Activated CD8-positive, alpha-beta memory T cell treated with anti-CD3 and anti-CD28 coated beads, Interleukin-2, amount 50 U/mL, for 24 hours (primary cell): ENCODE data around the gene ALG14.
"Not testable (repeated sequence)": the region's sequence is repeated elsewhere in the genome, so short reads cannot be mapped to it uniquely, and the experiment has no call there.

Experiments
- DNase-seq: peaks from one replicate; pipeline ENCODE4 v3.0.0-alpha.2; 2020; ENCODE audit errors: extremely low read depth

Gene ALG14, protein sequence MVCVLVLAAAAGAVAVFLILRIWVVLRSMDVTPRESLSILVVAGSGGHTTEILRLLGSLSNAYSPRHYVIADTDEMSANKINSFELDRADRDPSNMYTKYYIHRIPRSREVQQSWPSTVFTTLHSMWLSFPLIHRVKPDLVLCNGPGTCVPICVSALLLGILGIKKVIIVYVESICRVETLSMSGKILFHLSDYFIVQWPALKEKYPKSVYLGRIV

DNA sequence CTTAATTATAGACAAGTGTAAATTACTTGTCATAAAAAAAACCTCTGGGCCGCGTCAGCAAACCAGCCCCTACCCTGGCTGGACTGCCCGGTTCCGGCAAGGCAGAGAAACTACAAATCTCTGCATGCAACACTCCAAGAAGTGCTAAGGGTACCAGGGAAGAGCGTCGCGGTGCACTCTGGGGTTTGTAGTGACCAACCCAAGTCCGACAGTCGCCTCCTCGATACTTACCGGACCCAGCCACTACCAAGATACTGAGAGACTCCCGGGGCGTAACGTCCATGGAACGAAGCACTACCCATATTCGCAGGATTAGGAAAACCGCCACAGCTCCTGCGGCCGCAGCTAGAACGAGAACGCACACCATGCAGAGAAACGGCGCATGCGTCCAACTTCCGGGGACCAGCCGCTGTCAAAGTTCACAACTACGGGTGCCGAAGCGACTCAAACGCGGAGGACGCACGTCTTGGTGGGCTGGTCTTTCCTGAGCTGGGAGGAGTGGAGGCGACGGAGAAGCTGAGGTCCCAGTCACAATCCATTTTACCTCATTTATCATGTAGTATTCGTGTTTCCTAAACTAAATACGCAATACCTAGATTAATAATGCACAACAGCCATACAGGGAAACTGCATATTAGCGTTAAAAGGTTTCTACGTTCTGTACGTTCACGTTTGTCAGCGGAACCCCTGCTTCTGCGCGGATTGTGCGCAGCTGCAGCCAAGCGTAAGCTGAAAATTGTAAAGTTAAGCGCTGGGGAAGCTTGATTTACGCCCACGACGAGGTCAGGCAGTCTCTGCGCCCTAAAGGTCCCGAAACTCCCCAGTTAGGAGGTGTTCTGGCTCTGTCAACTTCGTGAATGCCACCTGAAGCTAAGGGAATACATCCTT is at the start of gene ALG14:
Gene ALG14 (minus strand): TSS at position 420 of the 888 bp plus-strand sequence. CDS start 53 bp downstream, at position 367.
- peak; percentile 87 for DNase-seq

DNA sequence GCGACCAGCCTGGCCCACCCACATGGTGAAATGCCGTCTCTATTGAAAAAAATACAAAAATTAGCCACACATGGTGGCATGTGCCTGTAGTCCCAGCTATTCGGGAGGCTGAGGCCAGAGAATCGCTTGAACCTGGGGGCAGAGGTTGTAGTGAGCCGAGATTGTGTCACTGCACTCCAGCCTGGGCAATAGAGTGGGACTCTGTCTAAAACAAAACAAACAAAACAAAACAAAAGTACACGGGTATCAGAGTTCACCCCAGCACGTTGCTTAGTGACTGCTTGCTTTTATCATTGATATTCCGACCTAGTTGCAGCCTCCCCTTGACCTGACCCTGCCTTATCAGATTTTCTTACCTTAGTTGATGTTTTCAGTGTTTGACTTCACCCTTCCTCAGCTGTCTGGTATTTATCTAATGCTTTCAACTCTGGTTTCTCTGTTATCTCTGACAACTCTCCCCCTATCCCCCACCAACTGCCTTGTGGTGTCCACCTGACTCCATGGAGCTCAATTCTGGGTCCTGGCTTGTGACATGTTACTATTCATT is 49.5 kb upstream of the ALG14 start:
- no peak for DNase-seq

DNA sequence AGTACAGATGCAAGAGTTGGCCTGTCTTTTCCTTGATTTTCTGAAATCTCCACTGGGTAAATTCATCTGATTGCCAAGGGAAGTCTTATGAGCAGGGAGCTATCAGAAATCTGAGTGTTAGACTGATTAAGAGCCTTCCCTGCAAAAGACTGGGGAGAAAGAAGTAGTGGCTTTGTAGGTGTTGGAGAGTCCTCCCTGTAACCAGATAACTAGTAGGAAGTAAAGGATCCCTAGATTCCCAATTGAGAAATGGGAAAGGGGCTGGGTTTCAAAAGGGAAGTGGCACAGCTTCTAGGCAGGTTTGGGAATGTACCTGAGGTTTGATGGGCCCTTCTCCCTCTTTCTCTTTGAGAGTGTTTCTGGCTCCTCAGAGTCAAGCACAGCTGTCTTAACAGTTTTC is 46.5 kb upstream of the ALG14 start:
- no peak for DNase-seq

DNA sequence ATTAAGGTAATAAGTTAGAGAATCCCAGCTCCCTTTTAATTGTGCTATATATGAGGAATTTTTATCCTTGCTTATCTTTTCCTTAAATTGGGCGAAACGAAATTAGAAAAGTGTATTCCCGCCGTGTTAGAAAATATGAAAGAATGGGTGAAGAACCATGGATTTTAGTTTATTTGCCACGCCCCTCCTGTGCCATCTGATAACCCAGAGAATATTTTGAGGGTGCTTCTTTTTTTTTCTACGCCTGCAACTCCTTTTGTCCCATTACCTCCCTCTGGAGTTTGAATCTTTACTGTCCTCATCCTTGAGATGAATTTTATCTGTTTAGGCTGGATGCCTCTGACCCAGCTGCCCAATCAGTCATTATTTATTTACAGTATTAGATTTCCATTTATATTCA is 46.0 kb upstream of the ALG14 start:
- no peak for DNase-seq

DNA sequence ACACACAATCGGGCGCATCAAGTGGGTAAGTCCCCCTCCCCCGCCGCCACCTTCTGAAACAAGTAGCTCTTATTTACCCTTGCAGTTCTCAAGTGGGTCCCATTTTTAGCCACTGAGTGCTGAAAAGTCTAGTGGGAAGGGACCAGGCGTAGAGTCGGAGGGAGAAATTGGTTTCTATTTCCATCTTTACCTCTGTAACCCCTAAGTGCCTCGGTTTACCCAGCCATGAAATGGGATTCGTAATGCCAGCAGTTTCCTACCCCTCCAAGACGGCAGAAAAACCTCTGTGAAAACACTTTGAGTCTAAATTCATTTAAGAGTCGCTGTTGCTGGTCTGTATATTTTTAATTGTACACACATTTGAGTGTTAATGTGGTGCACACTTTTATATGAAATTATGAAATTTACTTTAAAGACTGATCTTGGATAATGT is 45.3 kb upstream of the ALG14 start:
- DNase-seq = no peak

DNA sequence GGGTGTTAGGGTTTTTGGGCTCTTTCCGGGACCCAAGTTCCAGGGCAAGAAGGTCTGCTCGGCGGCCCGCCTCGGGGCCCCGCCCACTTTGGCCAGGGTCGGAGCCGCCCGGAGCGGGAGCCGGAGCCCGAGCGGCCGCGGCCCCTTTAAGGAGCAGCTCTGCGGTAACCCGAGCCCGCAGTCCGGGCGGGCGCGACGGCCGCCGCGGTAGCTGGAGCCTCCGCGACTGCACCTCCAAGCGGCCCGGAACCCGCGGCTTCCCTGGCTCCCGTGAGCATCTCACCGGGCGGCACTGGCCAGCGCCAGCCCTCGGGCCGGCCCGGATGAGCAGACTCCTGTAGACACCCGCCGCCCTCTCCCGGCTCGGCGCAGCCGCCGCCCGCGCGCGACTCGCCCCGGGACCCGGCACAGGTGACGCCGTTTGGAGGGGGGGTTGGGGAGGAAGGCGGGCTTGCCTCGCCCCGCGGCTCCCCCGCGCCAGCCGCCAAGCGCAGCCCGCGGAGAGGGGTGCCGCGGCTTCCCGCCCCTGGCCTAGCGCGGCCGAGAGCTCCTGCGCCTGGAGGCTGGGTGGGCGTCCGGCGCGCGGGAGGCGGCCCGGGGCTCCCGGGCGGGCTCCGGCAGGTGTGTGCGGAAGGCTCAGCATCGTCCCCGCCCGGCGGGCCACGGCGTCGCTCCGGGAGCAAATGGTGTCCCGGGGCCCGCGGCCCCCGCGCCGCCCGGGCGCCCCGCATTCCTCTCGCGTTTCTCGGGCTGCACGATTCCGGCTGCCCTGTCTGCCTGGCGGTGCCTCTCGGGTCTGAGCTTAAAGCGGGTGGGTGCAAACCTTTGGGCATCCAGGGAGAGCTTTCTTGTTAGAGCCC is 44.7 kb upstream of the ALG14 start, which contains the start of gene TLCD4:
Gene TLCD4 (plus strand): TSS at position 149 of the 860 bp plus-strand sequence. CDS start 26,547 bp downstream, outside the sequence.
- DNase-seq = no peak

DNA sequence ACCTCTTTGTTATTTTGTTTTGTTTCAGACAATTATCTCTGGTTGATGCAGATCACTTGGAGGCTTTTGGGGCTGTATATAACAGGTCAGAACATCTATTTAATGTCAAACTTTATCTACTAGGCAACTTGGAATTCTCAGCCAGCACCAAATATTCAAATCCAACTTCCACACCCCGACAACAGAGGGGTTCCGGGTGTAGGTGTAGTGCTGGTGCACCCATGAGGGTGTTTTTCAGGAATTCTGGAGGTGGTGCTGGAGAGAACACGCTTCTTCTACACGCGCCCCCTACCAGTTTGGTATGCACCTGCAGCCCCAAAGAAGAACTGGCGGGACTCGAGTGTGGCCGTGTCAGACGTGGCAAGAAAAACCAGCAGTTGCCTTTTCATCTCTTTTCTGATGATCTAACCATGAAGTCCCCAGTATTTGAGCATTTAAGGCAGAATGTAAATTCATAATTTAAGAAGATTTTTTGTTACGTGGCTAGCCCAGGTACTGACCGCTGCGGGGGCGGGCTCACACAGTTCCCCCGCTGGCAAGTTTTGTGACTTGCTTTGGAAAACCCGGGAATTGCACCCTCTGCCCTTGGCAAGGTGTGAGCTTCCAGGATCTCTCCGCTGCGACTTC is 43.9 kb upstream of the ALG14 start:
- no peak for DNase-seq

DNA sequence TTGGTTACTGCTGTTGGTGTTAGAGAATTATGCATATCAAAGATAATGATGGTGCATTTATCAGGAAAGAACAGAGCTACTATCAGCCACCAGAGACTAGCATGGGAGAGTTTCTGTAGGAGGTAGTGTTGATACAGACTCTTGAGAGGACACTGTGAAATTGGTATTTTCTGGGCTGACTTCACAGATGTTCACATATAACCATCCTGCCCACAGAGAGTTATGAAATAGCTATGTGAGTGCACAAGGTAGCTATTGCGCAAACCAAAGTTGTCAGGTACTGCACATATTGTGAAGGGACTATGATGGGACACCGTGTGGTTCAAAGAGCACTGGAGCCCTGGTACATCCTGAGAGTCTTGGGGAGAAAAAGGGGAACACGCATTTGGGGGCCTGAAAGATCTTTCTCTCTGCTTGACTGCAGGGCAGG is 43.0 kb upstream of the ALG14 start:
- no peak for DNase-seq

DNA sequence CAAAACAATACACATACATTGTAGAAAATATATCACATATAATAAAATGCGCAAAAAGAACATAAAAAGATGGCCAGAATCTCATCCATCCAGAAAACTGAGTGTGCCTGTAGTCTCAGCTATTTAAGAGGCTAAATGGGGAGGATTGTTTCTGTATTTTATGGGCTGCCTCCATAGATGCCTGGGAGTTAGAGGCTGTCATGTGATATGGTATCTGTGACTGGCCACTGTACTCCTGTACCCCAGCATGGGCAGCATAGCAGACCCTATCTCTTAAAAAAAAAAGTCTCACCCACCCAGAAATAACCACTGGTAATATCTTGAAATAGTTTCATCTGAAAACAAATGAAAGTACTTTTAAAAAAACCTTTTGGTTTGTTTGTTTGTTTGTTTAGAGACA is 40.9 kb upstream of the ALG14 start:
- DNase-seq = no peak

DNA sequence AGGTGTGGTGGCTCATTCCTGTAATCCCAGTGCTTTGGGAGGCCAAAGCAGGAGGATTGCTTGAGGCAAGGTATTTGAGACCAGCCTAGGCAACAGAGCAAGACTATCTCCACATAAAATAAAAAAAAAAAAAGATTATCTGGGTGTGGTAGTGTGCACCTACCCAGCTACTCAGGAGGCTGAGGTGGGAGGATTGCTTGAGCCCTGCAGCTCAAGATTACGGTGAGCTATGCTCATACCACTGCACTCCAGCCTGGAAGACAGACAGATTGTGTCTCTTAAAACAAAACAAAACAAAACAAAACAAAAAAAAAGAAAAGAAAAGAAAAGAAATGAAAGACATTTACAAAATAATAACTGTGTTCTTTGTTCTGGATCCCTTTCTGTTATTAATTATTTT is 38.3 kb upstream of the ALG14 start:
- DNase-seq = no peak

DNA sequence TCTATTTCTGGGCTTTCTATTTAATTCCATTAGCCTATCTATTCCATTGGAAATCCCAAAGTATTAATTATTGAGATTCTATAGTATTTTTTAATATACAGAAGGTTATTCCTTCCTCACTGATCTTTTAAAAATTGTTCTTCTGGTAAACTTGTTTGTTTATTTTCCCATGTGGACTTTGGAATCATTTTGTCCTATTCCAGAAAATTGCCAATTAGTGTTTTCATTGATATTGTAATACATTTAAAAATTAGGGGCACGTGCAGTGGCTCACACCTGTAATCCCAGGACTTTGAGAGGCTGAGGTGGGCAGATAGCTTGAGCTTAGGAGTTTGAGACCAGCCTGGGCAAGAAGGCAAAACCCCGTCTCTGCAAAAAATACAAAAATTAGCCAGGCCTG is 36.0 kb upstream of the ALG14 start:
- no peak for DNase-seq

DNA sequence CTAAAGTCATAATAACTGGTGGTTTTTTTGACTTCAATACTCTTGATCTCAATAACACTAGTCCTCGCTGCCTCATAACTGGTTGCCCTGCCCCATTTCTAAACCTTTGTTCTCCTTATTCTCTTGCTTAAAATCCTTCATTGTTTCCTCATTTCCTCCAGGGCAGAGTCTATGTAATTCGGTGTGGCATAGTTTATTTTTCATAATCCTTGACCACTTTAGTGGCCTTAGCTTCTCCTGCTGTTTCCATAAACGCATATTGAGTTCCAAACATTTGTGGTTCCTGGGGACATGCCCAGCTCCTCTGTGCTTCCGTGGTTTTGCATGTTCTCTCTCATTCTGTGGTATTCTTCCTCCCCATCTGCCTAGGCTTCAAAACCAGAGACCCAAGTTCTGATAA is 25.4 kb upstream of the ALG14 start:
- DNase-seq = no peak

DNA sequence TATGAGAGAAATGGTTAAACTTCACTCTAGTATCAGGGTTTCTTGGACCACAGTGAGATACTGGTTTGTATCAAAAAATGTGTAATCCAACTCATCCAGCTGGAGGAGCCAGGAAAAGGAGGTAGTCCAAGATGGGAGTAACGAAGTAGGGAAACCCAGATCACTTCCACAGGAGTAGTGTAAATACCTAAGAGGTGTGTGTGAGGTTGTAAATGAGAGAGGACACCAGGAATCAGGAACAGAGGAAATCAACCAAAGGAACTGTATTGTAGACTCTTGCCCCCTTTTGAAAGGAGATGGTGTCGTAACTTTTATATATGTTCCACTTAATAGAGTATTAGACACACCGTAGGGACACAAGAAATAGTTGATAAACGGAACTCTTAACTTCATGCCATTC is 24.7 kb upstream of the ALG14 start:
- no peak for DNase-seq

DNA sequence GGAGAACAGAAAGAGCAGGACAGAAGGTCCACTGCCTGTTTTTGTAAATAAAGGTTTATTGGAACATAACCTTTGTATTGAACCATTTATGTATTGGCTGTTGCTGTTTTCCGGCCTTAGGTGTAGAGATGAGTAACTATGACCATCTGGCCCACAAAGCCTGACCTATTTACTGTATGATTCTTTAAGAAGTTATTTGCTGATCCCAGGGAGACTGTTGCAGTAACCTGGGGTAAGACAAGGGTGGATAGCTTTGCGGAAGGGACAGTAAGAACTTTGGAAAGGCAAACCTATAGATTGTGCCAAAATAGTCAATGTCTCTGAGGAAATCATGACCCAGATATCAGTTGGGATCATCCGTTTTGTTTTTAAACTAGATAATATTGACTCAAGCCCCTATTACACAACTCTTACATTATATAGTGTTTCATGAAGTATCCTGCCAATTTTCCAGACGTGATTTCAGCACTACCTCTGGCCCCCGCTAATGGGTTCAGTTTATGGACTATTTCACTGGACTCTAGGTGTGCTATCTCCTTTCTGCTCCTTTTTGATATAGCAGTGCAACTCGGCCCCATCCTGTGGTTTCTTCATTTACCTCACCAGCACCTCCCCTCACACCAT is 23.6 kb upstream of the ALG14 start:
- no peak for DNase-seq

DNA sequence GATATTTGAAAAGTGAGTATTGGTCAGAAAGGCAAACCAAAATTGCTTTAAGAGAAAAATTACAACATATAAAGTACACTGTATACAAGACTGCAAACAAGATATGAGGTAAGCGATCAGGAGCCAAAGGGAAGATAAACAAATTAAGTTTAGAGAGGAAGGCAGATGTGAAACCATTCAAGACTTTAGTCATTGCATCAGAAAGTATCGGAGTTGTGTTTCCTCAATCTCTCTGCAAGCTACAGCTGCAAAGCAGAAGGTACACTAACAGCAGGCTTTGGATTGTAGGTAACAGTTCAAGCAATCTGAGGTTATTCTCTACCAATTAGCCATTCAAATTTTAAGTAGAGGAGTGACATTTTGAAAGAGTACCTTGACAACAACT is 23.1 kb upstream of the ALG14 start:
- DNase-seq = no peak

DNA sequence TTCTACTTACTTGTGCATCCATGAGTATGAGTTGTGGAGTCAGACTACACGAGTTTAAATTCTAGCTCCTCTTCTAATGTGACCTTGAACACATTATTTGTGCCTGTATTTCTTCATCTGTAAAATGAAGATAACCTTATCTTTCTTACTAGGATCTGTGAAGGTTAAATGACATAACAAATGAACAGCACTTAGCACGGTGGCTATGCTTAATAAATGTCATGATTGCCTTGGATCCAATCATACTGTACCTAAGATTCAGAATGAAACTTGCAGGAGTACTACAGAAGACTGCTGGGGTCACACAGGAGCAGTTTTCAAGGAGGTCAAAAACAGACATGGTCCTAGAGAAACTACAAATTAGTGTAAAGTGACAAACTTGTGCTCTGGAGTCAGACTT is 22.2 kb upstream of the ALG14 start:
- no peak for DNase-seq

DNA sequence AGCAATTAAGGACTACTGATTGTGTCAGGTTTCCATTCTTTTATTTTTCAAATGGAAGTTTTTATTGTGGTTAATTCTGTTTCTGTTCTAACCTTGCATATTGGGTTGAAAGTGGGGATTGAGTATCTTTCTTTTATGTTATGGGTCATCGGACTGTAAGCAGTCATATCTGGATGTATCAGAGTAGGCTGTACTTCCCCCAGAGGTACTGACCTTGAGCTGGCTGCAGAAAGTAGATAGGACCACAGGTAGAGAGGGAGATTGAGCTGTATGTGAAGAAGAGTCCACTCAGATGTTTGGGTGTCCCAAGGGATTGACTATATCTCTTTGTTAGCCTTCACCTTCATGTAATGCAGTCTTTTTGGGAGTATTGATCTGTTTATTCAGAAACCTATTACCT is 20.5 kb upstream of the ALG14 start:
- DNase-seq = no peak

DNA sequence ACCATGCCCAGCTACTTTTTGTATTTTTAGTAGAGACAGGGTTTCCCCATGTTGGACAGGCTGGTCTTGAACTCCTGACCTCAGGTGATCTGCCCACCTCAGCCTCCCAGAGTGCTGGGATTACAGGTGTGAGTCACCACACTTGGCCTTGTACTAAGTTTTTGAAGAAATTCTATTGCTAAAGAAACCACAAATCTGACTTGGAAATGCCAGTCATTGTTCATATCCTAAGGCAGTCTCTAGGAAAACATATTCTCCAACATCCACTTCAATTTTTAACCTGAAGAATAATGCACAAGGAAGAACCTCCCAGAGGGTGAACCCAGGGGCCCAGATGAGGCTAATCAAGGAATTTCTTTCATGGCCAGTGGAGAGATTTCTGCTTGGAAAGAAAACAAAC is 20.1 kb upstream of the ALG14 start:
- DNase-seq = not testable (repeated sequence)

DNA sequence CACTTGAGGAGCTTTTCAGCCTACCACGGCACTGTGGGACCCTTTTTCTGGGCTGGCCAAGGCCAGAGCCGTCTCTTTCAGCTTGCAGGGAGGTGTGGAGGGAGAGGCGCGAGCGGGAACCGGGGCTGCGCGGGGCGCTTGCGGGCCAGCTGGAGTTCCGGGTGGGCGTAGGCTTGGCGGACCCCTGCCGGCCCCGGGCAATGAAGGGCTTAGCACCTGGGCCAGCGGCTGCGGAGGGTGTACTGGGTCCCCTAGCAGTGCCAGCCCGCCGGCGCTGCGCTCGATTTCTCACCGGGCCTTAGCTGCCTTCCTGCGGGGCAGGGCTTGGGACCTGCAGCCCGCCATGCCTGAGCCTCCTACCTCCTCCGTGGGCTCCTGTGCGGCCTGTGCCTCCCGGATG is 18.5 kb upstream of the ALG14 start:
- DNase-seq = not testable (repeated sequence)

DNA sequence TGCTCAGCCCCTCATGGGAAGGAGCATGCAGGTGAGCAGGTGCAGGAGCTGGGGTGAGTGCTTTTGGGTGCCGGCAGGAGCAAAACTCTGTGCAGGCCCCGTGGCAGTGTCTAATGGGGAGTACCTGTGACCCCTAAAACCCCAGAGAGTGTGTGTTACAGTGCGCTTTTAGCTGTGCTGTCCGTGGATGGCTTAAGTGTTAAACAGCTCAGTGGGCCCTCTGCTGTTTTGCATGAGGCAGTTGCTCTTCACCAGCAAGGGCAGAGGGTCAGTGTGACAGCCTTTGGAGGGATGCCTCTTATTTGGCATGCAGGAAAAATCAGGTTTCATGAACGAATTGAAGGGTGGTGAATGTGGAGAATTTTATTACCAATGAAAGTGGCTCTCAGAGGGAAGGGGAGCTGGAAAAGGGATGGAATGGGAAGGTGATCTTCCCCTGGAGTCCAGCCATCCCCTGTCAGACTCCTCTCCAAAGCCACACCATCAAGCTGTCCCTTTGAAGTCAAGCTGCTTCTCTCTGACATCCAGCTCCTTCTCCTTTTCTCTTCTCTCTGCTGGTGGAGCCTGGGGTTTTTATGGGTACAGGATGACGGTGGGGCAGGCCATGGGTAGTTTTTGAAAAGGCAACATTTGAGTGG is 17.0 kb upstream of the ALG14 start:
- no peak for DNase-seq
